Sigmoid colon (tissue), 3 donors: ENCODE data around the gene EFR3B.

ENCODE experiments used
- POLR2A ChIP-seq, 2 donors: fragments of 450-650 bp; IDR thresholded peaks; one replicate each; pipeline ENCODE4 v1.6.1; 2016; ENCODE audit warnings: antibody characterized with exemption in 2 of 2, mild to moderate bottlenecking in 2 of 2, moderate library complexity in 2 of 2
- TF ChIP-seq, protein P1 (sequence below), 4 experiments: fragments of 450-650 bp in 3 of 4; fragments of 200-600 bp in 1 of 4; IDR thresholded peaks; one replicate each; pipeline ENCODE4 v1.5.1; 2016 to 2019; ENCODE audit warnings: antibody characterized with exemption in 4 of 4, mild to moderate bottlenecking in 3 of 4, moderate library complexity in 2 of 4

DNA sequence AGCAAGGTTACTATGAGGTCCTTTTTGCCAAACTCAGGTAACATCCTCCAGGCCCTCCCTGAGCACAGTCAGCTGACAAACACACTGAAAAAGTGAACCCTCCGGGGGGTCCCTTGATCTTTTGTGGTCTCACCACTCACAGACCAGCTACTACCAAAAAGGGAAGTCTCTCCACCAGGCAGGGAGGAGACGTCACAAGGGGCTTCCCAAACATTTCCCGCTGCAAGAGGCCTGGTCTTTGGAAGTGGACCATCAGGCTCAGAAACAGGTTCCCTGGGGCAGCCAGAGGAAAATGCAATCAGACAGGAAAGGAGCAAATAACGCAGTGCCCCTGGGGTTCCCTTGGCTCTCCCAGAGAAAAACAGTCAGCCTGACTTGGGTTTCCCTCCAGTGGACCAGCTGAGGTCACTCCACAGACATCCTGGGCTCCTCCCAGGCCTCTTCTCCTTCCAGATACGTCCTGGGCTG lies 165.2 kb downstream of the EFR3B start:
- TF ChIP-seq POLR2A (IDR thresholded peaks at IDR 0.05), result no peak
- TF ChIP-seq, protein P1, sequence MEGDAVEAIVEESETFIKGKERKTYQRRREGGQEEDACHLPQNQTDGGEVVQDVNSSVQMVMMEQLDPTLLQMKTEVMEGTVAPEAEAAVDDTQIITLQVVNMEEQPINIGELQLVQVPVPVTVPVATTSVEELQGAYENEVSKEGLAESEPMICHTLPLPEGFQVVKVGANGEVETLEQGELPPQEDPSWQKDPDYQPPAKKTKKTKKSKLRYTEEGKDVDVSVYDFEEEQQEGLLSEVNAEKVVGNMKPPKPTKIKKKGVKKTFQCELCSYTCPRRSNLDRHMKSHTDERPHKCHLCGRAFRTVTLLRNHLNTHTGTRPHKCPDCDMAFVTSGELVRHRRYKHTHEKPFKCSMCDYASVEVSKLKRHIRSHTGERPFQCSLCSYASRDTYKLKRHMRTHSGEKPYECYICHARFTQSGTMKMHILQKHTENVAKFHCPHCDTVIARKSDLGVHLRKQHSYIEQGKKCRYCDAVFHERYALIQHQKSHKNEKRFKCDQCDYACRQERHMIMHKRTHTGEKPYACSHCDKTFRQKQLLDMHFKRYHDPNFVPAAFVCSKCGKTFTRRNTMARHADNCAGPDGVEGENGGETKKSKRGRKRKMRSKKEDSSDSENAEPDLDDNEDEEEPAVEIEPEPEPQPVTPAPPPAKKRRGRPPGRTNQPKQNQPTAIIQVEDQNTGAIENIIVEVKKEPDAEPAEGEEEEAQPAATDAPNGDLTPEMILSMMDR (IDR thresholded peaks at IDR 0.05), result no peak
